ENCODE measurements around the gene CLIC5. TPM values are rescaled to one million over a fixed set of nuclear protein-coding genes. Genes with fewer than 3 reads are reported as not detected.

The CLIC5 gene
- total RNA-seq, 1 experiment from 2014 or later, result 0.20 TPM

DNA sequence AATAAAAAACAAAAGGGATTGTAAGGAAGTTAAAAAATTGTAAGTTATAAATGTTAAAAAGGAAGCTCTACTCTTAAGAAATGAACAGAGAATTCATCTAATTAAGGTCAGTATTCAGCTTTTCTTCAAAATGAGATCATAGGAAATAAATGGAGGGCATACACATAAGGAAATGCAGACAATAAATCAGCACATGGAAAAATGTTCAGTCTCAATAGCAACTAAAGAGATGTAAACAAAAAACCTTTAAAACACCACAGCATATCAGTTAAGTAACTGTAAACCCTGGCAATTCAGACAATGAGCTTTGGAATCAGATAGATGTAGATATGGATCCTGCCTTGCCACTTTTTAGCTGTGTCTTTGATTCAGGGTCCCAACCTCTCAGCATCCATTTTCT, 24.0 kb upstream of the CLIC5 start:
- no peak overlapping the region for H4K8ac ChIP-seq (replicated peaks; ENCODE audit: insufficient read length, low read depth, low read length)
- H2AFZ ChIP-seq (ENCODE audit: low read length), result no peak overlapping the region
- Mint-ChIP-seq H3K27ac (no peak overlapping the region), H3K4me3 (no peak overlapping the region), H3K9me3 (no peaks in the 10 kb centered on the region), H3K4me1 (peaks cover 2% of the 10 kb centered on the region in 2 experiments; a peak in 3 of 4 replicates), H3K36me3 (ENCODE audit: insufficient read depth in 1 of 3, low read depth in 3 of 3) (no peaks in the 10 kb centered on the region; a peak in 1 of 7 replicates), H3K27me3 (ENCODE audit: low read depth) (no peaks in the 10 kb centered on the region)
- no peak overlapping the region for H3K27ac ChIP-seq (ENCODE audit: insufficient read length, low read depth, low read length)
- no peak overlapping the region for H3K18ac ChIP-seq (ENCODE audit: insufficient read length, low read depth, low read length)
- H2AK5ac ChIP-seq (ENCODE audit: insufficient read length, low read length), result no peak overlapping the region
- H4K20me1 ChIP-seq (ENCODE audit: control insufficient read depth, insufficient read depth, insufficient read length), result no peaks in the 10 kb centered on the region
- TF ChIP-seq CTCF (conservative IDR thresholded peaks at IDR 0.05), result no peak
- no peaks in the 10 kb centered on the region for H3K27me3 ChIP-seq (ENCODE audit: insufficient read depth, low read length)
- no peak overlapping the region for H2BK5ac ChIP-seq (ENCODE audit: insufficient read length, low read length)
- no peak overlapping the region for H3K56ac ChIP-seq (ENCODE audit: insufficient read length, low read depth, low read length)
- H3K23me2 ChIP-seq (ENCODE audit: insufficient read length, low read depth, low read length, poor library complexity, severe bottlenecking), result no peaks in the 10 kb centered on the region
- H2BK12ac ChIP-seq (ENCODE audit: insufficient read length, low read depth, low read length), result no peak overlapping the region
- no peak overlapping the region for H4K5ac ChIP-seq (ENCODE audit: insufficient read length, low read depth, low read length)
- H3K9ac ChIP-seq (ENCODE audit: extremely low read depth, insufficient read length, low read length), result no peak overlapping the region
- no peak overlapping the region for H3T11ph ChIP-seq (ENCODE audit: low read length)
- no peak overlapping the region for H3K4ac ChIP-seq (ENCODE audit: low read depth, low read length)
- H3K23ac ChIP-seq (ENCODE audit: insufficient read length, low read depth, low read length), result no peak overlapping the region
- H2BK15ac ChIP-seq (ENCODE audit: low read depth, low read length), result no peak overlapping the region
- H2BK20ac ChIP-seq (ENCODE audit: low read depth, low read length, poor library complexity, severe bottlenecking), result no peak overlapping the region
- no peaks in the 10 kb centered on the region for H3K9me3 ChIP-seq (ENCODE audit: control insufficient read depth, low read depth, low read length)
- no peaks in the 10 kb centered on the region for H3K79me2 ChIP-seq (ENCODE audit: insufficient read depth, low read length)
- H3K79me1 ChIP-seq (ENCODE audit: insufficient read depth, low read depth, low read length, poor library complexity, severe bottlenecking), result no peaks in the 10 kb centered on the region
- H2BK120ac ChIP-seq (ENCODE audit: low read depth, low read length, poor library complexity, severe bottlenecking), result no peak overlapping the region
- H3K4me1 ChIP-seq (ENCODE audit: insufficient read depth, low read length), result no peaks in the 10 kb centered on the region
- H3K4me2 ChIP-seq (ENCODE audit: insufficient read depth, insufficient read length, low read length), result no peak overlapping the region
- H4K91ac ChIP-seq (ENCODE audit: insufficient read length, low read depth, low read length), result no peak overlapping the region
- DNase-seq, result no peak
- no peak overlapping the region for H3K14ac ChIP-seq (ENCODE audit: insufficient read depth, low read length)

Measured in H9 (cell line).